Endodermal cell (in vitro differentiated cells): ENCODE data around the gene NOBOX. TPM values are rescaled to one million over a fixed set of nuclear protein-coding genes. Genes with fewer than 3 reads are reported as not detected.
"Not testable (repeated sequence)": the region's sequence is repeated elsewhere in the genome, so short reads cannot be mapped to it uniquely, and the experiment has no call there.

Experiments used
- DNase-seq: peaks from one replicate; pipeline ENCODE4 v3.0.0-alpha.2; 2017
- H3K27ac ChIP-seq: 2 replicates; pipeline ENCODE4 v1.5.1; 2013; ENCODE audit warnings: mild to moderate bottlenecking, low read depth, low read length, moderate library complexity
- H3K27me3 ChIP-seq: 2 replicates; pipeline ENCODE4 v1.6.1; 2013; ENCODE audit warnings: mild to moderate bottlenecking, low read length, moderate library complexity; ENCODE audit not compliant: insufficient read depth, control insufficient read depth, poor library complexity, severe bottlenecking
- H3K36me3 ChIP-seq: 2 replicates; pipeline ENCODE4 v1.7.0; 2013; ENCODE audit warnings: mild to moderate bottlenecking, low read length, moderate library complexity; ENCODE audit not compliant: control insufficient read depth, insufficient read depth
- H3K4me1 ChIP-seq: one replicate; pipeline ENCODE4 v1.7.0; 2013; ENCODE audit warnings: low read length; ENCODE audit not compliant: control insufficient read depth, insufficient read depth
- H3K4me3 ChIP-seq: 2 replicates; pipeline ENCODE4 v1.5.1; 2013; ENCODE audit warnings: mild to moderate bottlenecking, low read length, moderate library complexity
- H3K9ac ChIP-seq: 2 replicates; pipeline ENCODE4 v1.6.1; 2013; ENCODE audit warnings: mild to moderate bottlenecking, low read length, moderate library complexity; ENCODE audit not compliant: poor library complexity, severe bottlenecking; ENCODE audit errors: extremely low read depth
- H3K9me3 ChIP-seq: 2 replicates; pipeline ENCODE4 v1.6.1; 2013; ENCODE audit warnings: mild to moderate bottlenecking, low read length, moderate library complexity; ENCODE audit not compliant: control insufficient read depth
- H3K27ac Mint-ChIP-seq: 2 replicates; pipeline ENCODE4 v1.8.0; 2020; ENCODE audit warnings: mixed read lengths
- H3K27me3 Mint-ChIP-seq: 2 replicates; pipeline ENCODE4 v1.8.0; 2021; ENCODE audit warnings: mild to moderate bottlenecking, mixed read lengths; ENCODE audit not compliant: insufficient read depth
- H3K36me3 Mint-ChIP-seq: 2 replicates; pipeline ENCODE4 v1.8.0; 2020; ENCODE audit warnings: low read depth, mixed read lengths
- H3K4me1 Mint-ChIP-seq: 2 replicates; pipeline ENCODE4 v1.8.0; 2020; ENCODE audit warnings: mixed read lengths
- H3K4me3 Mint-ChIP-seq: 2 replicates; pipeline ENCODE4 v1.8.0; 2020; ENCODE audit warnings: mild to moderate bottlenecking, moderate library complexity, mixed read lengths
- H3K9me3 Mint-ChIP-seq: 2 replicates; pipeline ENCODE4 v1.8.0; 2020; ENCODE audit warnings: mild to moderate bottlenecking, mixed read lengths
- CTCF ChIP-seq: fragments of 200-600 bp; sonication (generic); conservative IDR thresholded peaks from 2 replicates; pipeline ENCODE4 v1.5.0; 2021; ENCODE audit warnings: antibody characterized with exemption, mild to moderate bottlenecking
- WGBS, 2 experiments: methylation state at CpG; one replicate each; pipeline versions ENCODE4 v1.1.5 to v1.1.7; 2013; ENCODE audit warnings: missing lambda C conversion rate in 2 of 2, mixed read lengths in 1 of 2; ENCODE audit not compliant: insufficient coverage in 1 of 2, insufficient read length in 1 of 2; 5-methylcytosine and 5-hydroxymethylcytosine counted together
- total RNA-seq, 2 donors: library from RNA; stranded (reverse); fragmentation: NEBNext Ultra II Directional in 1 of 2; extraction: Animal tissue kit (Norgen Biotek cat#: 25700) in 1 of 2; gene quantifications; 2 replicates in 1 of 2; 3 replicates in 1 of 2; pipeline ENCODE4 v1.2.1, GENCODE V29; 2021

NOBOX gene
- total RNA-seq, 2 donors from 2014 or later: not detected

DNA sequence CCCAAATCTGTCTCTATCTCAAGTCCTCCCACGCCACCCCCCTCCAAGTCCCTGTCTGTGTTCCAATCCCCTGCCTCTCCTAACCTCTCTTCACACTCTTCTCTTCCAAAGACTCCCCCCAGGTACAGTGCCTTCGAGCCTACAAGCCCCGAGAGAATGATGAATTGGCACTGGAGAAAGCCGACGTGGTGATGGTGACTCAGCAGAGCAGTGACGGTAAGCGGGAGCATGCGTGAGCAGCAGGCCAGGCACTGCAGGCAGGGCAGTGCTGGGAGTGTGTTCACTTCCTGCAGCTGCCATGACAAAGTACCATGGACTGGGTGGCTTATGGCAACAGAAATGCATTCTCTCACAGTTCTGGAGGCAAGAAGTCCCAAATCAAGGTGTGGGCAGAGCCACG lies 24.8 kb downstream of the NOBOX start:
- H3K9me3 ChIP-seq: no peaks in the 10 kb centered on the region
- H3K27ac Mint-ChIP-seq: peak overlapping the region; percentile 11
- no peak overlapping the region for H3K9ac ChIP-seq
- H3K27me3 ChIP-seq: no peaks in the 10 kb centered on the region
- no peaks in the 10 kb centered on the region for H3K4me1 Mint-ChIP-seq
- DNase-seq: peak; percentile 29
- WGBS, 2 experiments: 93% methylated on average over 8 to 9 of the region's 9 CpGs
- H3K27ac ChIP-seq: no peak overlapping the region
- no peaks in the 10 kb centered on the region for H3K27me3 Mint-ChIP-seq
- no peak overlapping the region for H3K4me3 Mint-ChIP-seq
- peaks cover 37% of the 10 kb centered on the region for H3K36me3 Mint-ChIP-seq
- H3K4me1 ChIP-seq: no peaks in the 10 kb centered on the region
- H3K9me3 Mint-ChIP-seq: no peaks in the 10 kb centered on the region
- no peak for TF ChIP-seq CTCF
- peaks cover 32% of the 10 kb centered on the region for H3K36me3 ChIP-seq
- H3K4me3 ChIP-seq: no peak overlapping the region

GRCh38 chr7:144369221-144369620 lies 34.3 kb downstream of the NOBOX start:
- not testable (repeated sequence) for H3K27me3 ChIP-seq, H3K9me3 ChIP-seq, H3K27ac Mint-ChIP-seq, H3K27ac ChIP-seq, DNase-seq, H3K4me3 Mint-ChIP-seq, H3K36me3 Mint-ChIP-seq, H3K27me3 Mint-ChIP-seq, H3K4me1 Mint-ChIP-seq, H3K36me3 ChIP-seq, H3K9ac ChIP-seq, H3K4me1 ChIP-seq, H3K9me3 Mint-ChIP-seq, H3K4me3 ChIP-seq
- WGBS, 2 experiments: 93% methylated on average over 4 of the region's 7 CpGs; no CpG with 5 or more reads in 1 of the 2 experiments

DNA sequence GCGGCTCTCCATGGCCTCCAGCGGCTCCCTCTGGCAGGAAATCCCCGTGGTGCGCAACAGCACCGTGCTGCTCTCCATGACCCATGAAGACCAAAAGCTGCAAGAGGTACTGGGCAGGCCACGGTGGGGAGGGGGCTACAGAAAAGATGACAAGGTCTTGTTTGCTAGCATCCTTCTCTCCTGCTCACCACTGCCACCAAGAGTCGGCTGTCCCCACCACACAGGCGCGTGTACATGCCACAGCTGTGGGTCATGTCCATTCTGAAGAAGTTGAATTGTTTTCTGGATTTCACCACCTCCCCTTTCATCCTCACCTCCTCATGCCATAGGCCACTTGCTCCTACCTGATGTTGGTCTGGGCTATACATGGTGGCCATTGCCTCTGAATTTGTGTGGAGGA lies 36.2 kb downstream of the NOBOX start:
- not testable (repeated sequence) for H3K9ac ChIP-seq, H3K27me3 Mint-ChIP-seq, H3K4me1 Mint-ChIP-seq, H3K36me3 Mint-ChIP-seq, H3K9me3 Mint-ChIP-seq, H3K4me1 ChIP-seq, H3K4me3 ChIP-seq, H3K4me3 Mint-ChIP-seq, H3K27ac ChIP-seq, H3K9me3 ChIP-seq, DNase-seq, H3K36me3 ChIP-seq, H3K27me3 ChIP-seq, H3K27ac Mint-ChIP-seq
- WGBS, 2 experiments: no CpG with 5 or more reads among the region's 9 CpGs

DNA sequence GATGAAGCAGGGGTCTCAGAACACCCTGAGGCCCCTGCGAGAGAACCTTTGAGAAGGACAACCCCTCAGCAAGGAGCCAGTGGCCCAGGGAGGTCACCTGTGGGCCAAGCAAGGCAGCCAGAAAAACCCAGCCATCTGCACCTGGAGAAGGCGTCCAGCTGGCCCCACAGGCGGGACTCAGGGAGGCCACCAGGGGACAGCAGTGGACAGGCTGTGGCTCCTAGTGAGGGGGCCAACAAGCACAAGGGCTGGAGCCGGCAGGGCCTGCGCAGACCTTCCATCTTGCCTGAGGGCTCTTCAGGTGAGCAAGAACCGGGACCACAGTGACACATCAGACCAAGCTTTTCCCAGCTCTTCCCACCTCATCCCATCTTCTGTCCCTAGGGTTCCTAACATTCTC lies 38.0 kb downstream of the NOBOX start:
- not testable (repeated sequence) for H3K4me3 Mint-ChIP-seq, DNase-seq, H3K4me1 ChIP-seq, H3K27me3 Mint-ChIP-seq, H3K4me3 ChIP-seq, H3K36me3 Mint-ChIP-seq, H3K27ac ChIP-seq, H3K9ac ChIP-seq, H3K27ac Mint-ChIP-seq, H3K27me3 ChIP-seq, H3K9me3 ChIP-seq, H3K4me1 Mint-ChIP-seq, H3K9me3 Mint-ChIP-seq, H3K36me3 ChIP-seq
- WGBS, 2 experiments: no CpG with 5 or more reads among the region's 6 CpGs

GRCh38 chr7:144362061-144362460 lies 41.4 kb downstream of the NOBOX start:
- not testable (repeated sequence) for H3K27ac ChIP-seq, H3K4me3 Mint-ChIP-seq, H3K27me3 ChIP-seq, H3K4me1 Mint-ChIP-seq, H3K9me3 Mint-ChIP-seq, H3K9me3 ChIP-seq, H3K36me3 Mint-ChIP-seq, H3K9ac ChIP-seq, H3K36me3 ChIP-seq, H3K27me3 Mint-ChIP-seq, H3K4me1 ChIP-seq, H3K4me3 ChIP-seq, H3K27ac Mint-ChIP-seq, DNase-seq
- no CpG with 5 or more reads among the region's 3 CpGs for WGBS, 2 experiments

DNA sequence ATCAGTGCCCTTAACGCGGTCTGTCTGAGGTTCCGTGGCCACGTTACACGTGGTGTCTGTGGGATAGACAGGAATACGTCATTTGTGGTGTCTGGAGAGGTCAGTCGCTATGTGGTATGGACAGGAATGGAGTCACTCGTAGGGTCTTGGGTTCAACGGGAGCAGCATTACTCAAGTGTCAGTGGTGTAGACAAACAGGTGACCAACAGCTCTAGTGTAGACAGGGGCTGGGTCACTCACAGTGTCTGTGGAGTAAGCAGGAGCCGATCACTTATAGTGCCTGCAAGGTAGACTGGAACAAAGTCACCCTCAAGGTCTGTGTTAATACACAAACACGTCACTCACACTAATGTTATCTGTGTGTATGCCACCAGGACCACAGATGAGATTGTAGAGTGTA lies 46.6 kb downstream of the NOBOX start:
- not testable (repeated sequence) for H3K9me3 ChIP-seq, H3K27me3 Mint-ChIP-seq, H3K9ac ChIP-seq, H3K4me3 Mint-ChIP-seq, H3K36me3 Mint-ChIP-seq, H3K4me1 ChIP-seq, H3K4me3 ChIP-seq, H3K27me3 ChIP-seq, H3K4me1 Mint-ChIP-seq, H3K9me3 Mint-ChIP-seq, H3K27ac ChIP-seq, DNase-seq, H3K27ac Mint-ChIP-seq, H3K36me3 ChIP-seq
- WGBS, 2 experiments: no CpG with 5 or more reads among the region's 11 CpGs

DNA sequence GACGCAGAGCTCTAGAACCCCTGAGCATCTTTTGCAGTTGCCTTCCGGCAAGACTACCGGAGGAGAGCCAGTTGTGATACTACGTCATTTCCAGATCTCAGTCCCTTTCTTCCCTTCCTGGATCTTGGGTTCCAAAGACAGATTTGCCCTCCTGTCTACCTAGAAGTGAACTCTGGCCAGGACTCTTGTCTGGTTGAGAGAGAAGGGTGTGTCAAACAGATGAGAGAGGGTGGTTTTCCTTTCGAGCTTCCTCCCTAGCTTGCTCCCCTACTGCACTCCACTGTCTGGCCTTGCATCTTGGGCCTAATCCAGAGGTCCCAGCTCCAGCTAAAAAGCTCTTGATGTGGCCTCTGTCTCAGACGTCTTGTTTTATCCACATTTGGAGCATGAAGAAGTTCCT lies 47.3 kb downstream of the NOBOX start:
- not testable (repeated sequence) for H3K4me1 ChIP-seq, H3K9me3 Mint-ChIP-seq, H3K27ac ChIP-seq, H3K36me3 ChIP-seq, H3K36me3 Mint-ChIP-seq, H3K4me1 Mint-ChIP-seq, H3K27ac Mint-ChIP-seq, H3K9ac ChIP-seq, DNase-seq, H3K4me3 ChIP-seq, H3K27me3 ChIP-seq, H3K27me3 Mint-ChIP-seq, H3K9me3 ChIP-seq, H3K4me3 Mint-ChIP-seq
- WGBS, 2 experiments: no CpG with 5 or more reads among the region's 6 CpGs
